Loucy (cell line): ENCODE data around the gene SPP1.

Experiments used
- H2AFZ ChIP-seq: fragments of 200-600 bp; sonication (generic); 2 replicates; pipeline ENCODE4 v1.6.0; 2016; ENCODE audit warnings: antibody characterized with exemption, mild to moderate bottlenecking, low read length, moderate library complexity
- H3F3A ChIP-seq: fragments of 200-600 bp; 2 replicates; pipeline ENCODE4 v1.6.0; 2016; ENCODE audit warnings: antibody characterized with exemption, low read depth, mild to moderate bottlenecking
- H3K27me3 ChIP-seq: fragments of 200-600 bp; sonication (generic); 2 replicates; pipeline ENCODE4 v1.6.1; 2014; ENCODE audit warnings: low read length, mild to moderate bottlenecking; ENCODE audit not compliant: insufficient read depth, poor library complexity, severe bottlenecking
- H3K36me3 ChIP-seq: fragments of 200-600 bp; sonication (generic); 2 replicates; pipeline ENCODE4 v1.6.1; 2016; ENCODE audit warnings: low read length; ENCODE audit not compliant: insufficient read depth
- H3K4me1 ChIP-seq: fragments of 200-600 bp; sonication (generic); 2 replicates; pipeline ENCODE4 v1.5.1; 2014; ENCODE audit warnings: low read length, mild to moderate bottlenecking; ENCODE audit not compliant: insufficient read depth, poor library complexity, severe bottlenecking
- H3K4me2 ChIP-seq: fragments of 200-600 bp; sonication (generic); 2 replicates; pipeline ENCODE4 v1.6.0; 2014; ENCODE audit warnings: antibody characterized with exemption, low read length, low read depth, mild to moderate bottlenecking; ENCODE audit not compliant: poor library complexity, severe bottlenecking
- H3K4me3 ChIP-seq: fragments of 200-600 bp; sonication (generic); 2 replicates; pipeline ENCODE4 v1.5.1; 2014; ENCODE audit warnings: low read length, mild to moderate bottlenecking, mixed read lengths; ENCODE audit not compliant: poor library complexity, severe bottlenecking
- H3K79me2 ChIP-seq: fragments of 200-600 bp; sonication (generic); 2 replicates; pipeline ENCODE4 v1.6.1; 2014; ENCODE audit warnings: low read length; ENCODE audit not compliant: insufficient read depth
- H3K9ac ChIP-seq: fragments of 200-600 bp; sonication (generic); 2 replicates; pipeline ENCODE4 v1.6.0; 2014; ENCODE audit warnings: mild to moderate bottlenecking, low read depth, low read length, moderate library complexity; ENCODE audit not compliant: poor library complexity, severe bottlenecking
- H3K9me2 ChIP-seq: fragments of 200-600 bp; sonication (generic); replicated peaks from 2 replicates; pipeline ENCODE4 v1.6.1; 2016; ENCODE audit warnings: low read depth, low read length, mixed read lengths
- H3K9me3 ChIP-seq: fragments of 200-600 bp; sonication (generic); 2 replicates; pipeline ENCODE4 v1.6.1; 2014; ENCODE audit warnings: mild to moderate bottlenecking, antibody characterized with exemption, low read length, low read depth; ENCODE audit not compliant: insufficient read depth
- H4K20me1 ChIP-seq: fragments of 200-600 bp; sonication (generic); 2 replicates; pipeline ENCODE4 v1.6.0; 2014; ENCODE audit warnings: antibody characterized with exemption, low read length, mild to moderate bottlenecking; ENCODE audit not compliant: insufficient read depth, poor library complexity, severe bottlenecking
- EZH2phosphoT487 ChIP-seq: fragments of 200-600 bp; IDR thresholded peaks from 2 replicates; pipeline ENCODE4 v1.6.1; 2018; ENCODE audit warnings: antibody characterized with exemption, mild to moderate bottlenecking, moderate library complexity, borderline replicate concordance
- TF ChIP-seq, protein P1 (sequence below): fragments of 200-600 bp; sonication (generic); conservative IDR thresholded peaks from 2 replicates; pipeline ENCODE4 v1.5.1; 2014; ENCODE audit warnings: mild to moderate bottlenecking, antibody characterized with exemption, low read length

Gene SPP1

GRCh38 chr4:88030565-88031310 lies 55.2 kb downstream of the SPP1 start:
- no peak overlapping the region for H3K9ac ChIP-seq
- H3K4me1 ChIP-seq: no peaks in the 10 kb centered on the region
- no peaks in the 10 kb centered on the region; the same call in 1 of the 2 replicates for H3K9me3 ChIP-seq
- TF ChIP-seq EZH2phosphoT487: no peak
- TF ChIP-seq, protein P1, sequence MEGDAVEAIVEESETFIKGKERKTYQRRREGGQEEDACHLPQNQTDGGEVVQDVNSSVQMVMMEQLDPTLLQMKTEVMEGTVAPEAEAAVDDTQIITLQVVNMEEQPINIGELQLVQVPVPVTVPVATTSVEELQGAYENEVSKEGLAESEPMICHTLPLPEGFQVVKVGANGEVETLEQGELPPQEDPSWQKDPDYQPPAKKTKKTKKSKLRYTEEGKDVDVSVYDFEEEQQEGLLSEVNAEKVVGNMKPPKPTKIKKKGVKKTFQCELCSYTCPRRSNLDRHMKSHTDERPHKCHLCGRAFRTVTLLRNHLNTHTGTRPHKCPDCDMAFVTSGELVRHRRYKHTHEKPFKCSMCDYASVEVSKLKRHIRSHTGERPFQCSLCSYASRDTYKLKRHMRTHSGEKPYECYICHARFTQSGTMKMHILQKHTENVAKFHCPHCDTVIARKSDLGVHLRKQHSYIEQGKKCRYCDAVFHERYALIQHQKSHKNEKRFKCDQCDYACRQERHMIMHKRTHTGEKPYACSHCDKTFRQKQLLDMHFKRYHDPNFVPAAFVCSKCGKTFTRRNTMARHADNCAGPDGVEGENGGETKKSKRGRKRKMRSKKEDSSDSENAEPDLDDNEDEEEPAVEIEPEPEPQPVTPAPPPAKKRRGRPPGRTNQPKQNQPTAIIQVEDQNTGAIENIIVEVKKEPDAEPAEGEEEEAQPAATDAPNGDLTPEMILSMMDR: no peak
- H3K4me2 ChIP-seq: no peak overlapping the region
- H3K79me2 ChIP-seq: no peaks in the 10 kb centered on the region
- no peak overlapping the region for H3K4me3 ChIP-seq
- H4K20me1 ChIP-seq: no peaks in the 10 kb centered on the region
- no peaks in the 10 kb centered on the region for H3F3A ChIP-seq
- no peak overlapping the region for H2AFZ ChIP-seq
- H3K36me3 ChIP-seq: peaks cover 17% of the 10 kb centered on the region; the same call in 1 of the 2 replicates
- no peaks in the 10 kb centered on the region for H3K9me2 ChIP-seq
- no peaks in the 10 kb centered on the region for H3K27me3 ChIP-seq
